ENCODE measurements around the gene GHRH. TPM values are rescaled to one million over a fixed set of nuclear protein-coding genes. Genes with fewer than 3 reads are reported as not detected.

The GHRH gene
- total RNA-seq, 4 donors from 2014 or later: not detected

- WGBS, 2 donors: 79 to 91% methylated on average over 9 of the region's 9 CpGs
- no peak overlapping the region for H3K4me3 ChIP-seq (ENCODE audit: low read depth, poor library complexity, severe bottlenecking)
- DNase-seq (ENCODE audit: low spot score in 2 of 2): no peak
- intact Hi-C loops (cut with DNase I; ENCODE audit: low total_unique reads): no loop called here
- TF ChIP-seq, protein P1, sequence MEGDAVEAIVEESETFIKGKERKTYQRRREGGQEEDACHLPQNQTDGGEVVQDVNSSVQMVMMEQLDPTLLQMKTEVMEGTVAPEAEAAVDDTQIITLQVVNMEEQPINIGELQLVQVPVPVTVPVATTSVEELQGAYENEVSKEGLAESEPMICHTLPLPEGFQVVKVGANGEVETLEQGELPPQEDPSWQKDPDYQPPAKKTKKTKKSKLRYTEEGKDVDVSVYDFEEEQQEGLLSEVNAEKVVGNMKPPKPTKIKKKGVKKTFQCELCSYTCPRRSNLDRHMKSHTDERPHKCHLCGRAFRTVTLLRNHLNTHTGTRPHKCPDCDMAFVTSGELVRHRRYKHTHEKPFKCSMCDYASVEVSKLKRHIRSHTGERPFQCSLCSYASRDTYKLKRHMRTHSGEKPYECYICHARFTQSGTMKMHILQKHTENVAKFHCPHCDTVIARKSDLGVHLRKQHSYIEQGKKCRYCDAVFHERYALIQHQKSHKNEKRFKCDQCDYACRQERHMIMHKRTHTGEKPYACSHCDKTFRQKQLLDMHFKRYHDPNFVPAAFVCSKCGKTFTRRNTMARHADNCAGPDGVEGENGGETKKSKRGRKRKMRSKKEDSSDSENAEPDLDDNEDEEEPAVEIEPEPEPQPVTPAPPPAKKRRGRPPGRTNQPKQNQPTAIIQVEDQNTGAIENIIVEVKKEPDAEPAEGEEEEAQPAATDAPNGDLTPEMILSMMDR (IDR thresholded peaks at IDR 0.05): no peak
- no peak for TF ChIP-seq POLR2A (IDR thresholded peaks at IDR 0.05)
Measured at GRCh38 chr20:37266940-37267666, 5.5 kb upstream of the GHRH start.

DNA sequence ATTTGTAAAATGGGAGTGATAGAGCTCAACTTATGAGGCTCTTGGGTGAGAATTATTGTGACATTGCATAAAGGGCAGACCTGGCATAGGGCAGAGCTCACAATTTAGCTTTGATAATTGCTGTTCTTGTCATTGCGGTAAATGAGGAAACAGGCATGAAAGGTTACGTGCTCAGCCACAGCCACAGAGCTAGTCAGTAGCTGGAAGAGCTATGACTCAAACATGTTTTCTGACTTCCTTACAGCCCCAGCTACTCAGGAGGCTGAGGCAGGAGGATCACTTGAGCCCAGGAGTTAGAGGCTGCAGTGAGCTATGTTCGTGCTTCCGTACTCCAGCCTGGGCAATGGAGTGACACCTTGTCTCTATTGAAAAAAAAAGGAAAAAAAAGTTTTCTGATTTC is 3.5 kb upstream of the GHRH start:
- 90 to 93% methylated on average over 4 of the region's 4 CpGs for WGBS, 2 donors
- DNase-seq (ENCODE audit: low spot score in 2 of 2): no peak
- intact Hi-C loops (cut with DNase I; ENCODE audit: low total_unique reads): no loop called here
- TF ChIP-seq, protein P1 (IDR thresholded peaks at IDR 0.05): no peak
- TF ChIP-seq POLR2A (IDR thresholded peaks at IDR 0.05): no peak
- H3K4me3 ChIP-seq (ENCODE audit: low read depth, poor library complexity, severe bottlenecking): no peak overlapping the region

GRCh38 chr20:37263686-37264085 is 2.1 kb upstream of the GHRH start:
- H3K4me3 ChIP-seq (ENCODE audit: low read depth, poor library complexity, severe bottlenecking): no peak overlapping the region
- intact Hi-C loops (cut with DNase I; ENCODE audit: low total_unique reads): no loop called here
- TF ChIP-seq, protein P1 (IDR thresholded peaks at IDR 0.05): no peak
- TF ChIP-seq POLR2A (IDR thresholded peaks at IDR 0.05): no peak
- DNase-seq (ENCODE audit: low spot score in 2 of 2): no peak
- 94 to 96% methylated on average over 6 of the region's 6 CpGs for WGBS, 2 donors

DNA sequence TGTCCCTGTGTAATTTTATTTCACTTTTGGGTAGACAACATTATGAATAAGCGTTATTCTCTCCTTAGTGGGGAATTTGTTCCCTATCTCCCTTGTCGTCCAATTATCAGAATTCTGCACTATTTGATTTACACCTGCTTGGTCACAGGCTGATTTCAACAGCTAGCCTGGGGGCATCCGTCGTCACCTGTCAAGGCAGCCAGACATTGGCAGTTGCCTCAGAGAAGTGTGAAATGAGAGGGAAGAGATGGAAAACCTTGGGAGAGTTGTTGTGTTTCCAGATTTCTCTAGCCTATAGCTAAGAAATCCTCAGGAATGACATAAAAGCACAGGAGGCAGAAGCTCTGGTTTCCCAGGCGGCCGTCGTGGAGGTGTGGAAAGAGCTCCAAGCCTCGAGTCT is 891 bp upstream of the GHRH start:
- intact Hi-C loops (cut with DNase I; ENCODE audit: low total_unique reads): no loop called here
- TF ChIP-seq, protein P1 (IDR thresholded peaks at IDR 0.05): no peak
- no peak for TF ChIP-seq POLR2A (IDR thresholded peaks at IDR 0.05)
- H3K4me3 ChIP-seq (ENCODE audit: low read depth, poor library complexity, severe bottlenecking): no peak overlapping the region
- no peak for DNase-seq (ENCODE audit: low spot score in 2 of 2)
- WGBS, 2 donors: 38 to 41% methylated on average over 8 of the region's 8 CpGs

DNA sequence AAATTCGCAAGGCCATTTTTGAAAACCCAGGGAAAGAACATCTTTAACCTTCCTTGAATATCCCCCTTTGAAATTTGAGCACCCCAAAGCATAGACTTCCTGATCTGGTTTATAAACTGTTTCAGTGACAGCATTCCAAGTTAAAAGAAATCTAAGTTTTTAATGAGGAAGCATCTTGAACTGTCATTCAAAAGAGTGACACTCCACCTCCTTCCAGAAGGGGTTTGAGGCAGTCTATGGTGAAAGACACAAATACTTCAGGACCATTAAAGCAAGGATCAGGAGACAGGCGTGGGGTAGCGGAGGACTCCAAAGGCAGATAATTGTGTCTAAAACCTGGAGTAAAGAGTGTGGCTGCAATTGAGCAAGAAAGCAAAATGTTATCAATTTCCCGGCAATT is 691 bp downstream of the GHRH start:
- WGBS, 2 donors: 73 to 83% methylated on average over 4 of the region's 4 CpGs
- TF ChIP-seq, protein P1 (IDR thresholded peaks at IDR 0.05): no peak
- TF ChIP-seq POLR2A (IDR thresholded peaks at IDR 0.05): no peak
- DNase-seq (ENCODE audit: low spot score in 2 of 2): no peak
- intact Hi-C loops (cut with DNase I; ENCODE audit: low total_unique reads): no loop called here
- no peak overlapping the region for H3K4me3 ChIP-seq (ENCODE audit: low read depth, poor library complexity, severe bottlenecking)

GRCh38 chr20:37259865-37260264 is 1.7 kb downstream of the GHRH start:
- intact Hi-C loops (cut with DNase I; ENCODE audit: low total_unique reads): no loop called here
- no peak for TF ChIP-seq POLR2A (IDR thresholded peaks at IDR 0.05)
- TF ChIP-seq, protein P1 (IDR thresholded peaks at IDR 0.05): no peak
- 76 to 78% methylated on average over 3 of the region's 3 CpGs for WGBS, 2 donors
- no peak overlapping the region for H3K4me3 ChIP-seq (ENCODE audit: low read depth, poor library complexity, severe bottlenecking)
- no peak for DNase-seq (ENCODE audit: low spot score in 2 of 2)
